HG02981 (cell line): ENCODE measurements around the gene INKA2.

Experiments
- ATAC-seq: cut with Tn5 transposase; IDR thresholded peaks from one replicate; pipeline ENCODE4 v1.9.1; 2021; ENCODE audit warnings: mild to moderate bottlenecking, moderate library complexity; ENCODE audit not compliant: unreplicated experiment

INKA2 gene

GRCh38 chr1:111734426-111734825, 4.8 kb downstream of the INKA2 start:
- ATAC-seq, result no peak

GRCh38 chr1:111733992-111734341, 5.2 kb downstream of the INKA2 start:
- ATAC-seq, result no peak

DNA sequence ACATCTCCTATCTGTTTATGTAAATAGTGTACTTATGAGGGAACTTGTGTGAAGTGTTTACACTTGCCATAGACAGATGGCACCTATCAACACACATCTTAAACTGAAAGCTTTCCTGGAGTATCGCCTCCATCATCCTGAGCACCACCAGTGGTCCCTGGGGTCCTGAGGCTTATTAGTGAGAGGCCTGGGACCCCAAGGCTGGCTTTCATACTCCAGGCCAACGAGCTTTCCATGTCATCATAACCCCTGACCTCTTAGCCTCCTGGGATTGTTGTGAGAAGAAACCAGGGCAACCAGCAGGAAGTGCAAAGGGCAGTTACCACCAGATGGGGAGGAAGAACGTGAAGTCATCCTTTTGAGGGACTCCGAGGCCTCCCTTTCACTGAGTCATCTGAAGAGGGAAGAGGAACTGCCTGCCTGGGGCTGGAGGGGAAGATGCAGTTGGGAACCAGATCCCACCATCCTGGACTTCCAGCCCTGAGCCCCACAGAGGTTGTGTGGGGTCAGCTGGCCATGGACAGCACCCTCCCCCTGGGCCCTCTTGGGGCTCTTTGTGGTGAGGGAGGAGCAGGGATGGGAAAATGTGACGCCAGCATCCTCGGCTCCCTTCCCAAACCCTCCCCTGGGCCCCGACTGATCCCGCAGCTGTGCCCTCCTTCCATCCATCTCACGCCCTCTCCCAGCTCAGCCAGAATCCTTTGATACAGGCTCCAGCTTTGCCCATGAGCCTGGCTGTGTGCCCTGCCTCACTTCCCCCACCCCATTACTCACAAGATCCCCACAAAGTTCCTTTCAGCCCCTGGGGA, 5.8 kb downstream of the INKA2 start:
- ATAC-seq, result no peak

DNA sequence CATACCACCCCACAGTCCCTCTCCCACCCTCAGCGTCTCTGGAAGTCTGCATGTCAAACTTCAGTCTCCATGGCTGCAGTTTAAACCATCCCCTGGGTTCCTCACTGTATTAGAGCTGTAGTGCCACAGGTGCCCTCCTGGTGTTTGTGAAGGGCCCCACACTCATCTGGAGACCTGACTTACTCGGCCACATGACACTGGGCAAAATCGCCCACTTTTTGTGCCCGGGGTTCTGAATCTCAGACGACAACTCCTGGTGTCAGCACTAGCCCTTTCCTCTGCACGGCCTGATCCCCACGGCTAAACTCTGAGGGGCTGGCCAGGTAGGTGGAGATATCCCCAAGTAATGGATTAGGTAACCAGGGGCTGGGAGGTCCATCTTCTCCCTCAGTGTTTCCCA, 6.5 kb downstream of the INKA2 start:
- no peak for ATAC-seq

- ATAC-seq, result no peak
Observed at GRCh38 chr1:111731956-111732355, 7.2 kb downstream of the INKA2 start.

DNA sequence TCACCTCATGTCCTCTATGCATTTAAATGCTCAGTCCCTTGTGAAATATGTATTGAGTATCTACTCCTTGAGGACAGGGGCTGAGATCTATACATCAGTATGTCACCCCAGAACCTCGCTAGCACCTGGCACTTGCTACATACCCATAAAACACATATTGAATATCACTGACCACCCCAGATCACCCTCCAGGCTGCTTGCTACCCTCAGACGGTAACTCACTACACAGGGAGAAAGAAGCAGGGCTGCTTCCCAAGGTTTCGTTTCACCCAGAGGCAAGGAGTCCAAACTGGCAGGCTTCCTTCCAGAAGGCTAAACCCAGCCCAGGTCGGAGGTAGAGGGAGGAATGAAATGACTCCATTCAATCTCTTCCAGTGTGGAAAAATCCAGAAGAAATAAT, 8.5 kb downstream of the INKA2 start:
- no peak for ATAC-seq

- ATAC-seq, result no peak
Observed at GRCh38 chr1:111729946-111730681, 9.1 kb downstream of the INKA2 start.

- ATAC-seq, result no peak
Observed at GRCh38 chr1:111729271-111729921, 9.8 kb downstream of the INKA2 start.

- no peak for ATAC-seq
Observed at GRCh38 chr1:111727056-111727455, 12.1 kb downstream of the INKA2 start.

GRCh38 chr1:111725192-111725591, 14.0 kb downstream of the INKA2 start:
- ATAC-seq, result no peak

- no peak for ATAC-seq
Observed at GRCh38 chr1:111723871-111724270, 15.3 kb downstream of the INKA2 start.

- no peak for ATAC-seq
Observed at GRCh38 chr1:111723091-111723806, 15.9 kb downstream of the INKA2 start.

- no peak for ATAC-seq
Observed at GRCh38 chr1:111720977-111721786, 18.0 kb downstream of the INKA2 start.

DNA sequence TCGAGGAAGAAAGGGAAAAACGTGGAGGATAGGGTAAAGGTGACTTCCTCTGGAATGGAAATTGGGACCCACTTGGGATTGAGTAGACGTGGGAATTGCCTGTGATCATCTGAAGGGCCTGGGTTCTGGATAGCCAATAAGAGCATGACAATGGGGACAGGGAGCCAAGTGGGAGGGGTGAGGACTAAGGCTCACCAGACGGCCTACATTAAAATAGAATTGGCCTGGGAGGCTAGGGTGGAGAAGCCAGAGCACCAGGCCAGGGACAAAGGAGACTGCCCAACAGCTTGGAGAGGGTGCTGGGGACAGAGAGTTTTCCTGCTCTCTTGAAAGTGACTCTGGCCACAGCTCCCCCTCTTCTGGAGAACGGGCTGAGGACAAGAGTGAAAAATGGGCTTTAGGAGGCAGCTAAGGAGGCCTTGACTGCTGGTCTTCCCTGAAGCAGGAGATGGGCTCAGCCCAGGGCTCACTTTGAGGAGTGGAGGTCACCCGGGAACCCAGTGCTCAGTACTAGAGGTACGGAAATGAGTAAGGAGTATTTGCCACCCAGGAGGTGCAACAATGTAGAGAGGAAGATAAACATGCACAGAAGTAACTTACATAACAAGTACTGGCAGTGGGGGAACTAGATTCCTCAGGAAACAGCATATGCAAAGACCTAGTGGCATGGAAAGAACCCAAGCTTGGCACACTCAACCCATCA, 18.8 kb downstream of the INKA2 start:
- ATAC-seq, result no peak

GRCh38 chr1:111719674-111720132, 19.5 kb downstream of the INKA2 start:
- ATAC-seq, result no peak

DNA sequence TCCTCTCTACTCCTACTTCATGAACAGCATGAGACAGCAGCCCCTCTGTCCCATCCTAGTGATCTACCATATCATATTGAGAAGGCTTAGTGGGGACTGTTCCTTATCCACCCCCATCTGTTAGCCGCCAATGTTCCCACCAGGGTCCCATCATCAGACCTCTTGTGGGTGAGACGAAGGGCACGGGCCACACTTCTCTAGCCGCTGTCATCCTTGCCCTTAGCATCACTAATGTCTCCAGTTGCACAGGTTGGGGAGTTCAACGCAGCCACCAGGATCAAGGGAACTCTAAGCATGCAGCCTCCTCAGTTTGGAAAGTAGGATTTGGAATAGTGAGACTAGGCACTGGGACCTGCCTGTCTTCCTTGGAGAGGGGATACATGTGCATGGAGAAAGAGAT, 20.1 kb downstream of the INKA2 start:
- ATAC-seq, result no peak

DNA sequence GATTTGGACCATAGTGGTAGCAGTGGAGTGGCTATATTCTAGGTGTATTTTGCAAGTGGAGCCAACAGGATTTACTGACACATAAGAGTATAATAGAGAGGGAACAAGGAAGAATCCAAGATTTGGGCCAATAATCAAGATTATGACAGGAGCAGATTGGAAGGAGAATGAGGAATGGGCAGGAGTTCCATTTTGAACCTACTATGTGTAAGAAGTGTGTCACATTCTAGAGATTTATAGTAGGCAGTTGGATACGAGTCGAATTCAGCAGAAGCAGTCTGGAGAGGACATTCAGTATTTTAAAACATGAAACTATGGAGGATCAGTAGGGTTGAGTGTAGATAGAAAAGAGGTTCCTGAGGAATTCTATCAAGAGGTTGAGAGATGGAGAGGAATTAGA, 21.7 kb downstream of the INKA2 start:
- no peak for ATAC-seq

- ATAC-seq, result no peak
Observed at GRCh38 chr1:111716333-111716732, 22.9 kb downstream of the INKA2 start.

DNA sequence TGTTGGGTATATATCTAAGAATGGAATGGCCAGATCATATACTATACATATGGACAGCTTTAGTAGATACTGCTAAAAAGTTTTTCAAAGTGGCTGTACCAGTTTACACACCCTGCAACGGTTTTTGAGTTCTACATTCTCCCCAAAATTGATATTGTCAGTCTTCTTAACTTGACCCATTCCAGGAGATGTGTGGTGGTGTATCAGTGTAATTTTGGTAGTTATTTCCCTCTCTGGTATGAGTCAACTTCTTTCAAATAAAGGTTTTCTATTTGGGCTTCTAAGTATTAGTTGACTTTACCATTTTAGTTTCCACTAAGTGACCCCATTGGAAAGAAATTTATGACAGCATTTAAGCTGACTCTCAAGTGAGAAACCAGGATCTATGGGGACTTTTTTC, 29.2 kb downstream of the INKA2 start:
- no peak for ATAC-seq

- ATAC-seq, result no peak
Observed at GRCh38 chr1:111707906-111708305, 31.3 kb downstream of the INKA2 start.
